ENCODE data around the gene FPR3.

The FPR3 gene

DNA sequence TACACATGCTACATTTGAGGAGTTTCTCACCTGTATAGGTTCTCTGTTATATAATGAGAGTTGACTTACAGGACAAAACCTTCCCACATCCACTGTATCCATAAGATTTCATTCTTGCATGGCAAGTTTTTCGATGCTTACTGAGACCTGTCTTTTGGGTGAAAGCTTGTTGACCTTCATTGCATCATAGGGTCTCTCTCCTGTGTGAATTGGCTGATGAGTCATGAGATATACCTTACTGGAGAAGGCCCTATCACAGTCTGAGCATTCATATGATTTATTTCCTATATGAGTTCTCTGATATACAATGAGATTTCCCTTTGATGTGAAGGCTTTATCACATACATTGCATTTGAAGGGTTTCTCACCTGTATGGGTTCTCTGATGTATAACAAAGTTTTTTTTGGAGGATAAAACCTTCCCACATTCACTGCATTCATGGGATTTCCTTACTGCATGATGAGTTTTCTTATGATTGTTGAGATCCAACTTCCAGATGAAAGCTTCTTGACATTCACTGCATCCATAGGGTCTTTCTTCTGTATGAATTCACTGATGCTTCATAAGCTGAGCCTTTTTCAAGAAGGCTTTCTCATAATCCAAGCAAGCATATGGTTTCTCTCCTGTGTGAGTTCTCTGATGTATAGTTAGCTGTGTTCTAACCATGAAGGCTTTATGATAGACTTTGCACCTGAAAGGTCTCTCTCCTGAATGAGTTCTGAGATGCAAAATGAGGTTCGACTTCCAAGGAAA is 67.1 kb downstream of the FPR3 start:
- CTCF ChIA-PET: interaction anchor here (1.3 kb wide), 1 partner anchor 19 kb away, joined by 5 read pairs; no protein-coding TSS in a partner anchor
- TF ChIP-seq, protein P1, sequence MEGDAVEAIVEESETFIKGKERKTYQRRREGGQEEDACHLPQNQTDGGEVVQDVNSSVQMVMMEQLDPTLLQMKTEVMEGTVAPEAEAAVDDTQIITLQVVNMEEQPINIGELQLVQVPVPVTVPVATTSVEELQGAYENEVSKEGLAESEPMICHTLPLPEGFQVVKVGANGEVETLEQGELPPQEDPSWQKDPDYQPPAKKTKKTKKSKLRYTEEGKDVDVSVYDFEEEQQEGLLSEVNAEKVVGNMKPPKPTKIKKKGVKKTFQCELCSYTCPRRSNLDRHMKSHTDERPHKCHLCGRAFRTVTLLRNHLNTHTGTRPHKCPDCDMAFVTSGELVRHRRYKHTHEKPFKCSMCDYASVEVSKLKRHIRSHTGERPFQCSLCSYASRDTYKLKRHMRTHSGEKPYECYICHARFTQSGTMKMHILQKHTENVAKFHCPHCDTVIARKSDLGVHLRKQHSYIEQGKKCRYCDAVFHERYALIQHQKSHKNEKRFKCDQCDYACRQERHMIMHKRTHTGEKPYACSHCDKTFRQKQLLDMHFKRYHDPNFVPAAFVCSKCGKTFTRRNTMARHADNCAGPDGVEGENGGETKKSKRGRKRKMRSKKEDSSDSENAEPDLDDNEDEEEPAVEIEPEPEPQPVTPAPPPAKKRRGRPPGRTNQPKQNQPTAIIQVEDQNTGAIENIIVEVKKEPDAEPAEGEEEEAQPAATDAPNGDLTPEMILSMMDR (IDR thresholded peaks at IDR 0.05; ENCODE audit: control extremely low read depth, extremely low read depth, low read depth, missing control alignments): no peak

GRCh38 chr19:51873097-51873496 is 78.1 kb downstream of the FPR3 start:
- ChIA-PET CTCF (no interaction called here), POLR2A (no interaction called here)
- DNase-seq (ENCODE audit: extremely low spot score): no peak
- TF ChIP-seq, protein P1 (IDR thresholded peaks at IDR 0.05; ENCODE audit: control extremely low read depth, extremely low read depth, low read depth, missing control alignments): no peak

More for the DNA sequence above, 67.1 kb downstream of the FPR3 start:
- DNase-seq (ENCODE audit: extremely low spot score): no peak
- POLR2A ChIA-PET: no interaction called here
